K562 (cell line): ENCODE results near the gene ZNF488.

Experiments
- CEBPB ChIP-seq: fragments of 450-650 bp; IDR thresholded peaks from 2 replicates; pipeline ENCODE4 v1.6.1; 2016; ENCODE audit warnings: missing genetic modification characterization, missing compliant biosample characterization
- CREB1 ChIP-seq, 2 experiments: sonication (generic) in 1 of 2; formaldehyde crosslinking in 1 of 2; IDR thresholded peaks; 2 replicates each; pipeline versions ENCODE4 v1.6.1 to v1.8.0; 2012 to 2022; ENCODE audit warnings: inconsistent platforms in 1 of 2, mild to moderate bottlenecking in 1 of 2, missing genetic modification reagents in 1 of 2, moderate library complexity in 1 of 2
- EZH2 ChIP-seq: IDR thresholded peaks from 2 replicates; pipeline ENCODE4 v1.6.1; 2012; ENCODE audit warnings: low read depth, mild to moderate bottlenecking, inconsistent platforms, low read length, borderline replicate concordance
- FOXK1 ChIP-seq: sonication (generic); formaldehyde crosslinking; IDR thresholded peaks from 2 replicates; pipeline ENCODE4 v1.8.0; 2022; ENCODE audit warnings: missing genetic modification reagents, mild to moderate bottlenecking, borderline replicate concordance
- HCFC1 ChIP-seq: IDR thresholded peaks from 2 replicates; pipeline ENCODE4 v1.6.1; 2012; ENCODE audit warnings: low read depth, low read length, improper control_type of control experiment
- POLR2A ChIP-seq: fragments of 450-650 bp; conservative IDR thresholded peaks from 2 replicates; pipeline ENCODE4 v1.6.1; 2016
- RNF2 ChIP-seq: sonication (generic); IDR thresholded peaks from 2 replicates; pipeline ENCODE4 v1.6.1; 2016
- SETDB1 ChIP-seq: IDR thresholded peaks from one replicate; pipeline ENCODE4 v1.6.1; 2012; ENCODE audit warnings: low read length, control low read depth, inconsistent platforms
- SMARCC2 ChIP-seq: fragments of 450-650 bp; IDR thresholded peaks from 2 replicates; pipeline ENCODE4 v1.6.1; 2017; ENCODE audit warnings: antibody characterized with exemption, moderate library complexity, mild to moderate bottlenecking, low read depth
- SPI1 ChIP-seq: IDR thresholded peaks from 2 replicates; pipeline ENCODE4 v1.6.1; 2011; ENCODE audit warnings: low read depth, low read length, control low read depth, borderline replicate concordance
- TF ChIP-seq, protein P1 (sequence below), 3 experiments: IDR thresholded peaks in 2 of 3; conservative IDR thresholded peaks in 1 of 3; 2 replicates each; pipeline ENCODE4 v1.5.1; 2011 to 2012; ENCODE audit warnings: low read length in 3 of 3, mild to moderate bottlenecking in 3 of 3, control low read depth in 2 of 3, improper control_type of control experiment in 1 of 3, inconsistent platforms in 1 of 3, low read depth in 1 of 3, mixed read lengths in 1 of 3, moderate library complexity in 1 of 3; ENCODE audit not compliant: insufficient read depth in 2 of 3
- TF ChIP-seq, protein P2 (sequence below), 2 experiments: fragments of 450-650 bp; IDR thresholded peaks; 2 replicates each; pipeline ENCODE4 v1.6.1; 2016; ENCODE audit warnings: mild to moderate bottlenecking in 2 of 2, borderline replicate concordance in 1 of 2, low read depth in 1 of 2, moderate library complexity in 1 of 2
- TF ChIP-seq, protein P3 (sequence below): sonication (generic); IDR thresholded peaks from 2 replicates; pipeline ENCODE4 v1.6.1; 2016

DNA sequence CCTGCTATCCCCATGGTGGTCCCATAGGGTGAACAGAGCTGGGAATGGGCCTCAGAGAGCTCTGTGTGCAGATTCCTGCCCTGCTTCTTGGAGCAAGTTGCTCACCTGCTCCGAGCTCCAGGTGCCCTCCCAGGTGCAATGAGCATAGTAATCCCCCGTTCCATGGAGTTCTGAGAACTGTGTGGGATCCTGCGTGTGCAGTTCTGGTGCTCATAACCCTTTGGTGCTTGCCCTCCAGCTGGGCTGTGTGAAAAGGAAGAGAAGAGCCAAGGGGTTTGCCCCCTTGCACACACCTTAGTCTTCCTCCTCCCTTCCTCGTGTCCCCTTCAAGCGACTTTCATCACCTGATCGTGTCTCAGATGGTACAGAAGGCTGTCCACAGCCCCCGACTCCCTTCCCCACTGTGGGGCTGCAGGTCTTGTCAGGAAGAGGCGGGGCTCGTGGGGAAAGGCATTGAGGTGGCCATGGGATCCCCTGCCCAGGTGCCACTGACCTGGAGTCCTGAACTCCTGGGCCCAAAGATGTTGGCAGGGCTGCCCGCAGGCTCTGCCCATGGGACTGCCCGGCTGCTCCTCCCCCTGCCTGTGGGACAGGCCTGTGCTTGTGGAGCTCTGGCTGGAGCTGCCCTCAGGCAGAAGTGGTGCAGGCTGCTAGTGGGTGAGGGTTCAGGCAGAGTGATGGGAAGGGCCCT, 21.9 kb upstream of the ZNF488 start:
- TF ChIP-seq POLR2A (no peak), SPI1 (no peak), CREB1 (IDR thresholded peaks at IDR 0.05) (no peak), CREB1 (CRISPR knock-in tag; IDR thresholded peaks at IDR 0.05) (no peak), CEBPB (no peak), SMARCC2 (no peak), FOXK1 (CRISPR knock-in tag) (no peak), HCFC1 (no peak), RNF2 (no peak), EZH2 (no peak), SETDB1 (no peak)
- TF ChIP-seq, protein P1, sequence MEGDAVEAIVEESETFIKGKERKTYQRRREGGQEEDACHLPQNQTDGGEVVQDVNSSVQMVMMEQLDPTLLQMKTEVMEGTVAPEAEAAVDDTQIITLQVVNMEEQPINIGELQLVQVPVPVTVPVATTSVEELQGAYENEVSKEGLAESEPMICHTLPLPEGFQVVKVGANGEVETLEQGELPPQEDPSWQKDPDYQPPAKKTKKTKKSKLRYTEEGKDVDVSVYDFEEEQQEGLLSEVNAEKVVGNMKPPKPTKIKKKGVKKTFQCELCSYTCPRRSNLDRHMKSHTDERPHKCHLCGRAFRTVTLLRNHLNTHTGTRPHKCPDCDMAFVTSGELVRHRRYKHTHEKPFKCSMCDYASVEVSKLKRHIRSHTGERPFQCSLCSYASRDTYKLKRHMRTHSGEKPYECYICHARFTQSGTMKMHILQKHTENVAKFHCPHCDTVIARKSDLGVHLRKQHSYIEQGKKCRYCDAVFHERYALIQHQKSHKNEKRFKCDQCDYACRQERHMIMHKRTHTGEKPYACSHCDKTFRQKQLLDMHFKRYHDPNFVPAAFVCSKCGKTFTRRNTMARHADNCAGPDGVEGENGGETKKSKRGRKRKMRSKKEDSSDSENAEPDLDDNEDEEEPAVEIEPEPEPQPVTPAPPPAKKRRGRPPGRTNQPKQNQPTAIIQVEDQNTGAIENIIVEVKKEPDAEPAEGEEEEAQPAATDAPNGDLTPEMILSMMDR (IDR thresholded peaks at IDR 0.05 in 2 of 3, conservative IDR thresholded peaks at IDR 0.05 in 1 of 3; ENCODE audit: insufficient read depth in 2 of 3, low read depth in 1 of 3, low read length in 3 of 3), result no peak
- TF ChIP-seq, protein P2, sequence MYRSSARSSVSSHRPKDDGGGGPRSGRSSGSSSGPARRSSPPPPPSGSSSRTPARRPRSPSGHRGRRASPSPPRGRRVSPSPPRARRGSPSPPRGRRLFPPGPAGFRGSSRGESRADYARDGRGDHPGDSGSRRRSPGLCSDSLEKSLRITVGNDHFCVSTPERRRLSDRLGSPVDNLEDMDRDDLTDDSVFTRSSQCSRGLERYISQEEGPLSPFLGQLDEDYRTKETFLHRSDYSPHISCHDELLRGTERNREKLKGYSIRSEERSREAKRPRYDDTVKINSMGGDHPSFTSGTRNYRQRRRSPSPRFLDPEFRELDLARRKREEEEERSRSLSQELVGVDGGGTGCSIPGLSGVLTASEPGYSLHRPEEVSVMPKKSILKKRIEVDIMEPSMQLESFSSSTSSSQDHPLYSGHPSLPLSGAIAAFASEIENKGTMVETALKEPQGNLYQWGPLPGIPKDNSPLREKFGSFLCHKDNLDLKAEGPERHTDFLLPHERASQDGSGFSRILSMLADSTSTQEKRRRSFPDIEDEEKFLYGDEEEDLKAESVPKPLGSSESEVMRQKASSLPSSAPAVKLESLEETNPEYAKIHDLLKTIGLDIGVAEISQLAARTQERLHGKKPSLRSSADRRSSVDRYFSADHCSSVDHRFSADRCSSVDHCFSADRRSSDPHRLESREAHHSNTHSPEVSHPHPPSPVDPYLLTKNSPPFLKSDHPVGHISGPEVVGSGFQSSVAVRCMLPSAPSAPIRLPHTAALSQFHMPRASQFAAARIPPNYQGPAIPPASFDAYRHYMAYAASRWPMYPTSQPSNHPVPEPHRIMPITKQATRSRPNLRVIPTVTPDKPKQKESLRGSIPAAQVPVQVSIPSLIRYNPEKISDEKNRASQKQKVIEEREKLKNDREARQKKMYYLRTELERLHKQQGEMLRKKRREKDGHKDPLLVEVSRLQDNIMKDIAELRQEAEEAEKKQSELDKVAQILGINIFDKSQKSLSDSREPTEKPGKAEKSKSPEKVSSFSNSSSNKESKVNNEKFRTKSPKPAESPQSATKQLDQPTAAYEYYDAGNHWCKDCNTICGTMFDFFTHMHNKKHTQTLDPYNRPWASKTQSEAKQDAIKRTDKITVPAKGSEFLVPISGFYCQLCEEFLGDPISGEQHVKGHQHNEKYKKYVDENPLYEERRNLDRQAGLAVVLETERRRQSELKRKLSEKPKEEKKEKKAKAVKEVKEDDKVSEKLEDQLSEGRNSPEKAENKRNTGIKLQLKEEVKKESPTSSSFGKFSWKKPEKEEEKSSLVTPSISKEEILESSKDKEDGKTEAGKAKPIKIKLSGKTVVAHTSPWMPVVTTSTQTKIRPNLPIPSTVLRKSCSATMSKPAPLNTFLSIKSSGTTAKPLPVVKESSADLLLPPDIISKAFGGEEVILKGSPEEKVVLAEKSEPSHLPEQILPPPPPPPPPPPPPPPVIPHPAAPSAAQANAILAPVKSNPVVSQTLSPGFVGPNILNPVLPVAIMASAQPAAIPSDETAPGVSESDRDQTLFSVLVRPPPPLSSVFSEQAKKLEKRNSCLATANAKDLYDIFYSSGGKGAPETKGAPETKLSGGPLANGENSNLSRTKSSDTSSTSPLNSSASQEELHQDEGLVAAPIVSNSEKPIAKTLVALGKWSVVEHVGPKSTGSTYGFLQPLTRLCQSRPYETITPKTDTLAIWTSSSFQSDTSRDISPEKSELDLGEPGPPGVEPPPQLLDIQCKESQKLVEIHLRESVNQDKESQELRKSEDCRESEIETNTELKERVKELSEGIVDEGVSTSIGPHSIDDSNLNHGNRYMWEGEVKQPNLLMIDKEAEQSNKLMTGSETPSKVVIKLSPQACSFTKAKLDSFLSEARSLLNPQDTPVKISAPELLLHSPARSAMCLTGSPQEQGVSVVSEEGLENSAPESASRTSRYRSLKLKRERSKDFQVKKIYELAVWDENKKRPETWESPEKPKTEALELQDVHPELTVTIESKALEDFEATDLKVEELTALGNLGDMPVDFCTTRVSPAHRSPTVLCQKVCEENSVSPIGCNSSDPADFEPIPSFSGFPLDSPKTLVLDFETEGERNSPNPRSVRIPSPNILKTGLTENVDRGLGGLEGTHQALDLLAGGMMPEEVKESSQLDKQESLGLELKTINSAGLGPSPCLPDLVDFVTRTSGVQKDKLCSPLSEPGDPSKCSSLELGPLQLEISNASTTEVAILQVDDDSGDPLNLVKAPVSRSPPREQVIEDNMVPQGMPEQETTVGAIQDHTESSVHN (IDR thresholded peaks at IDR 0.05; ENCODE audit: borderline replicate concordance in 1 of 2, low read depth in 1 of 2), result no peak
- TF ChIP-seq, protein P3, sequence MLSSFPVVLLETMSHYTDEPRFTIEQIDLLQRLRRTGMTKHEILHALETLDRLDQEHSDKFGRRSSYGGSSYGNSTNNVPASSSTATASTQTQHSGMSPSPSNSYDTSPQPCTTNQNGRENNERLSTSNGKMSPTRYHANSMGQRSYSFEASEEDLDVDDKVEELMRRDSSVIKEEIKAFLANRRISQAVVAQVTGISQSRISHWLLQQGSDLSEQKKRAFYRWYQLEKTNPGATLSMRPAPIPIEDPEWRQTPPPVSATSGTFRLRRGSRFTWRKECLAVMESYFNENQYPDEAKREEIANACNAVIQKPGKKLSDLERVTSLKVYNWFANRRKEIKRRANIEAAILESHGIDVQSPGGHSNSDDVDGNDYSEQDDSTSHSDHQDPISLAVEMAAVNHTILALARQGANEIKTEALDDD, result no peak
